GM21515 (cell line): ENCODE results near the gene SYT1.

Source experiments
- ATAC-seq: cut with Tn5 transposase; IDR thresholded peaks from one replicate; pipeline ENCODE4 v1.9.1; 2021; ENCODE audit not compliant: unreplicated experiment

Gene SYT1

DNA sequence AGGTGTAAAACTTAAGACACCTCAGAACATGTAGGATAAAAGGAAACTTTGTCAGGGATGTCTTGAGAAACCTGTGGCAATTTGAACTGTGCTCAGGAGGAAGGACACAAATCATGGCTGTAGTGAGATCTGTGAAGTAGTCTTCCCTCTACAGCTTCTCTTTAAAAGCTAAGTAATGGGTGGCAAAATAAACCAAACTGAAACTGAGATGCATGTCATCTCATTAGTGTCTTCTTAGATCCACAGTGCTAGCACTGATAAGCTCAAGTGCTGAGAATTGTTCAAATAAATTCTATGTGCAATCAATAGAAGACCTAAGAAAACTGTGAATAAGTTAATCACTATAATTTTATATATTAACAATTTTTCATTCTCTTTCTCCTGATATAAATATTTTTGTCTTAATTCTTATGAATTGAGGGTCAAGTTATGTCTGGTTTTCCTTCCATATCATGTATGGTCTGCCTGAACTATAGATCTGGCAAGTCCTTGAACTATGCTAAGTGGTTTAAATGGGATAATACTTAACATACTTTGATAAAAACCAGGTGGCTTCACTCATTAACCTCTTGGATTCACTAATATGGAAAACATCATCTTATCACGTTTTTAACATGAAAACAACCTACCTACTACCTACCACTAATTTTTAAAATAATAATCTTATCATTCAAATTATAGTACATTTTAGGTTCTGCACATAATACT, 27.2 kb downstream of the SYT1 start:
- ATAC-seq, result no peak

DNA sequence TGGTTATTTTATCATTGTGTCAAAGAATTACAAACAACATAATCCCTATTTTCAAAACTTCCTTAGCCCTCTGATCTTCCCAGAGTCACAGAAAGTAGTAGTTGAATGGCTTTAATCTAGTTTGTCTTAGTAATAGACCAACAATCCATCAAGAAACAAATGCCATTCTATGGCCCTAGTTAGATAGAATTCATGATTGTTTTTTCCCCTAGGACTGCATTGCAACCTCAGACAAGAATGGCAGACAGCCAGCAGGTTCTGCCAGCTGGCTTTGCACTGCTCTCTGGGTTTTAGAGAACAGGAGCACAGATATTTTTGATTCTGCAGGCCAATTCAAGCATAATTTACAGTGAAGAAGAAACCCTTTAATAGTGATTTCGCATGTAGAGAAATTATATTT, 33.8 kb downstream of the SYT1 start:
- no peak for ATAC-seq

DNA sequence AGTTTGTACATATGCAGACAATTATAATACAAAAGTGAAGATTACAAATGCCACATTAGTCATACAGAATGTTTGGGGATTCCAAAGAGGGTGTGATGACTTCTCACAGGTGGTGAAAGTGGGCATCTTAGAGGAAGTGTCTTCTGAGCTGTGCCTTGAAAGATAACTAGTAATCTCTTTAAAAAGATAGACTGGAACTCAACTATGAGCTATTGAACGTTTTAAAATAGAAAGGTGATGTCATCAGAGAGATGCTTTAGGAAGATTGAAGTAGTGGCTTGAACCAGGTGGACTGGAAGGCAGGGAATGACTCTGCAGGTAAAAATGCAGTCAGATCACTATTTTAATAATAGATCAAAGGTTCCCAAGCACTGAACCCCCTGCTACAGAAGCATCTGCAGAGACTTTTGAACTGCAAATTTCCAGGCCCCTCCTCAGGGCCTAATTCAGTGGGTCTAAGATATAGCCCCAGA, 50.3 kb downstream of the SYT1 start:
- no peak for ATAC-seq

DNA sequence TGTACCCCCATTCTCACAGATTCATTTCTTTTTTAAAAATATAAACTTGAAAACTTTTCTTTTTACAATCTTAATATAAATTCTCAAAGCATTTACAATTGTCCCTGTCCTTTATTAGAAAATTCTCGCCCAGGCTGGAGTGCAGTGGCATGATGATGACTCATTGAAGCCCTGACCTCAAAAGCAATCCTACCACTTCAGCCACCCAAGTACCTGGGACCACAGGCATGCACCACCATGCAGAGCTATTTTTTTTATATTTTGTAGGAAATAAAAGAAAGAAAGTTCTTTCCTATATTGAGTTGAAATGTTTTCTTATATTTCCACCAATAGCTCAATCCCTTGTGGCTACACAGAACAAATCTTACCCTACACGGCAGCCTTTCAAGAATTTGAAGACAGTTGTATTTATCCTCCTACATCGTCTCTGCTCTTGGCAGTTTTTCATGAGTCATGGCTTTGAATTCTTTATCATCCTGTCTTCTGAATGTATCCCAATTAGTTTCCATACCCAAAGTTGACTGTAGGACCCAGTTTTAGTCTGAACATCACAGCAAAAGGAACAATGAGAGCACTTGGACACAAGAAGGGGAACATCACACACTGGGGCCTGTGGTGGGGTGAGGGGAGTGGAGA, 52.4 kb downstream of the SYT1 start:
- no peak for ATAC-seq

DNA sequence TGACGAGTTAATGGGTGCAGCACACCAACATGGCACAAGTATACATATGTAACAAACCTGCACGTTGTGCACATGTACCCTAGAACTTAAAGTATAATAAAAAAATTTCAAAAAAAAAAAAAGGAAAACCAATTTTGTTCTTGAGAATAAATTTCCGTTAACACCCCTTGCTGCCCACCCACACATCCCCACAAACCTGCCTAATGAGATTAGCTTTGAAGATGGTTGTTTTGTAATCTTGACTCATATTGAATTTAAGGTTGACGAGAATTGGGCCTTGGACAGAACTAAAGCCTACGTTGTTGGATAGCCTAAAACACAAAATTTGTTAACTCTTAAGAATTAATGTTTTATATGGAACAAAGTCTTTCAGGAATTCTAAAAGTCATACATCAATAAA, 52.9 kb downstream of the SYT1 start:
- no peak for ATAC-seq

DNA sequence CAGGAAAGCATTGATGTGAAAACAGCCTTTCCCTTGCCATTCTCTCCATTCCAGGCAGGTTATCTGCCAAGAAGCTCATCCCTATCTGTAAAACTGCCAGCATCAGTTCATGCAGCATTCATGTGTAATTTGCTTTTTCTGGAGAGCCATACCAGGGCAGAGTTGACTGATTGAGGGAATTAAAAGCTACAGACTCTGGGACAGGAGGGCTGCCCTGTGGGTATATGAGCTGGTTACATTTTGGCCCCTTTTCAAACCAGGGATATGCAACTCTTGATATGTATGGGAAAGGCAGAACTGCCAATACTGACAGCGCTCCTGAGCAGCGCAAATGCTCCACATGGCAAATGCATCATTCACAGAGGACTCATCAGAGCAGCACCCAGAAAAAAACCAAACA, 53.7 kb downstream of the SYT1 start:
- no peak for ATAC-seq

DNA sequence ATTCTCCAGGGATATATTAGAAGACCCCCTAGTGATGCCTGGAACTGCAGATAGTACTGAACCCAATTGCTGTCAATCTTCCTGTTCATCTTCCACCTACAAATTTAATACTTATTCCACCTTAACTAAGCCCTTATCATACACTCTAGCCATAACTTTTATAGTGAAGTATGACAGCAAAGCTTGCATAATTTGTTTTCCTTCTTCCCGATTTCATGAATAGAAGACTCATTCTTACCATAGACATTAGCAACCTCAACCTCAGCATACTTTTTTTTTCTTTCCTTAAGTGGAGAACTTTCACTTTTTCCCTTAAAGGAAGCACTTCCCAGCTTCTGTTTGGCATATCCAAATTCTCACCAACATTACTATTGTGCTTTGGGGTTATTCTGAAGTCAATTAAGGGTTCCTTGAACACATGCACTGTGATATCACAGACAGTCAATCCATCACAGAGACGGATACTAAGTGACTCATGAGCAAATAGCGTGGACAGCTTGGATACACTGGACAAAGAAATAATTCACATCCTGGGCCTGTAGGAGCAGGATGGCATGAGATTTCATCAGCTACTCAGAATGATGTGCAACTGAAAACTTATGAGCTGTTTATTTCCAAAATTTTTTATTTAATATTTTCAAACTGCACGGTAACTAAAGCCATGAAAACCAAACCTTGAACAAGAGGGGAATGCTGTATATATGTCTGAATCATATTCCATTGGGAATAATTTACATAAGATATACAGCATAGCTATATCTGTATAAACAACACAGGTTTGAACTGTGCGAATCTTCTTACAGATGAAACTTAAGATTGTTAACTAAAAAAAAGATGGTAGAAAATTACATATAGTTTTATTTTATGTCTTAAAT, 63.9 kb downstream of the SYT1 start:
- ATAC-seq, result no peak

DNA sequence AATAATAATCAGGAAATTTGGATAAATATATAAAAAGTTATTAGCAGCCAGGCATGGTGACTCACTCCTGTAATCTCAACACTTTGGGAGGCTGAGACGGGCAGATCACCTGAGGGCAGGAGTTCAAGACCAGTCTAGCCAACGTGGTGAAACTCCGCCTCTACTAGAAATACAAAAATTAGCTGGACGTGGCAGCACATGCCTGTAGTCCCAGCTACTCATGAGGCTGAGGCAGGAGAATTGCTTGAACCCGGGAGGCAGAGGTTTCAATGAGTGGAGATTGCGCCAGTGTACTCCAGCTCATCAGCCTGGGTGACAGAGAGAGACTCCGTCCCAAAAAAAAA, 64.5 kb downstream of the SYT1 start:
- no peak for ATAC-seq

DNA sequence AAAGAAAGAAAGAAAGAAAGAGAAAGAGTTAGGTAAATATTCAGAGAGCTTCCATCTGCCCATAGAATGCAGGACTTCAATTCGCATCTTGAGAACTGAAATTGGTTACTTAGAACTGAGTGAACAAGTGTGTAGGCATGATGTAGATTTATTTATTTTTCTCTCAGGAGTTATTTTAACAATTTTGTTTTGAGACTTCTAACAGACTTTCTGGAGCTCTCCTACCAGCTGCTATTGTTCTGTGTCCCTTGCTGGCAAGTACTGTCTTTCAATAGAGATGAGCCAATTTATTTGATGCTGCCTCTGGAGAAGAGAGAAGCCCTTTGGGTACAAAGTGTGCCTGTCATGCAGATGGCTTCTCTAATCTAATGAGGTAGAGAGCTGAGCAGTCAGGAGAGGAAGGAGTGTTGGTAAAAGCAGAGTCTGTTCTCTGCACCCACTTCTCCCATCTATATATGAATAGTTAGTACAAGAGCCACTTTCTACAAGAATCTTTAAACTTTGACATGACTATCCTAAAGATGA, 67.0 kb downstream of the SYT1 start:
- no peak for ATAC-seq

DNA sequence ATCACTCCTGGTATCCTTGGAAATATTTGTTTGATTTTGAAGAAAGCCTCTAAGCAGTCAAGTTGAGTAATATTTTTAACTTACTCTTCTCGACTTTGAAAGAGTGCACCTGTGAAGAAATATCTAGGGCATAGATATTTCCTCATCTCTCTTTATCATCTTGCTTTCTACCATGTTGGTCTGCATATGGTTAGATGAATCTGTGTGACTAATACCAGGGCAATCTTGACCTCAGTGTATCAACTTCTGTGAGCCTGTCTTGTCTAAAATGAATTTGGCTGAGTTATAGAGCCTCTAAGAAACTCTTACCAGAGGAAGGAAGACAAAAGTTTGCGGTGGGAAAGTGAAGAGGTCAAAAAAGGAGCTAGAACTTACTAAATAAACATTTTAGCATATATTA, 68.4 kb downstream of the SYT1 start:
- ATAC-seq, result no peak

DNA sequence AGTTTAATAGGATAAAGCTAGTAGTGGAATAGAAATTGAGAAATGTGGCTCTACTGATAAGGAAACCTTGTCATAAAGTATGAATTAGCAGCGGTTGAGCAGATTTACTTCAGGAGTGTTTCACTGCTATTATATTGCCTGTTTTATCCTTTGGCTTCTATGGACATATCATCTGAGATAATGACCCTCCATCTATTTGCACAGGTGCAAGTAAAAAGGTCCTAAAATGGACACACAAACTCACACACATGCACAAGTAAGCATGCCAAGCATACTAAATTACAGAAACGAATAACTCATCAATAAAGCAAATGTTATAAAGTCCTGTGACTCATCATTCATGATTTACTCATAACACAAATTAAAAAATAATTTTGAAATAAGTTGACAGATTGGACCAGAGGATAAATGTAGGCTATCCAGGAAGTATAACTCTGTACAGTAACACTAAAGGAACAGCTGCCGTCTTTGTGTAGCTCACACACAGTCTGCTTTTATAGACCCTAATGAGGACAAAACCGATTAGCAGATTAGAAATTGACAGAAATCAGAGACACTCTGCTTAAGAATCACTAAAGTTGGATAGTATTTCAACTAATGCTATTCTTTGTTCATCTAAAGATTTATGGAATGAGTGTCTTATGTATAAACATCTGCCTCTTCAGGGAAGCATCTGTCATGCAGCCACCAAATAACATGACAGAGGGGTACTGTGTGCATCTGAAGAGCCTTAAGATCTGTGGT, 73.9 kb downstream of the SYT1 start:
- no peak for ATAC-seq

DNA sequence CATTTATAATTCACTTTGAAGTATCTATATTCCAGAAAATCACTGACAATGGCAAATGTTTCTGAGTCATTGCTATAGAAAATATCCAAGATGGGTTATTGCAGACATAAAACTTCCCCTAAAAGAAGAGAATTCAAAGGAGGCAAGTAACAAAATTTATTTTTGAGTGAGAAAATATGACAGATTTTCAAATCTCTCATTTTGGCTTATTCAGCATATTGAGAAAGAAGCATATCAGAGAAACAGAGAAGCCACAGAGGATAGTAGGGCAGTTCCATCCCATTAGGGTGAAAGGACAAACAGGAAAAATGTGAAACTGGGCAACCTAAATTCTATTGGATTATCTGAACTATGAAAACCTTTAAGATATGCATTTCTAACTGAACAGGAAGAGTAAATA, 85.0 kb downstream of the SYT1 start:
- ATAC-seq, result no peak

DNA sequence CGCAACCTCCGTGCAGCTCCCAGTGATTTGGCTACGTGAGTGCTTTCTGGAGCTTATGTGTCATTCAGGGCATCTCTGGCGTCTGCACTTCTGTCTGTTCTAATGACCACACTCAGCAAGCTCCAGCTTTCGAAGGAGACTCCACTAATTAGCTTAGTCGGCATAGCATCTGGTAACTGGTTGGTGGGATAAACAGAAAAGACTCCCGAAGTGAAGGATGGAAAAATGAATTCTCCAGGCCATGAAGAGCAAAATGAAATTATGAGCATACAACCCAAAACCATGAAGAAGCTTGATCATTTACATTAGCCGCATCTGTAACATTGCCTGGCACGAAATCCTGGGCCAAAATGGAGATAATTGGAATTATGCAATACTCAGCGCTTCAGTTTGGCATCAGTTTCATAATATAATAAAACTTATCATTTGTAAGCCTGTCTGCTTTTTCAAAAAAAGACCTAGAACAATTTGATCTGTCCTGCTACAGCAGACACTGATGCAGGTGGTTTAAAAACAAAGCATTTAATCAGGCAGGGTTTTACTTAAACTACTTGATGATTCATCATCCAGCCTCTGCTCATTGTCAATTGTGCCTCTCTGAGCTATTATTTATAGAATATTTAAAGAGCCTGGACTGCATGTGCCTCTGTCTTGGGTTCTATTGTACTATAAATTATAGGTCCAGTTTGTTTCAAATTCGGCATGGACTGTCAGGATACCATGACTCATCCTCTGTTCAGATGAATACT, 87.4 kb downstream of the SYT1 start:
- ATAC-seq, result no peak

DNA sequence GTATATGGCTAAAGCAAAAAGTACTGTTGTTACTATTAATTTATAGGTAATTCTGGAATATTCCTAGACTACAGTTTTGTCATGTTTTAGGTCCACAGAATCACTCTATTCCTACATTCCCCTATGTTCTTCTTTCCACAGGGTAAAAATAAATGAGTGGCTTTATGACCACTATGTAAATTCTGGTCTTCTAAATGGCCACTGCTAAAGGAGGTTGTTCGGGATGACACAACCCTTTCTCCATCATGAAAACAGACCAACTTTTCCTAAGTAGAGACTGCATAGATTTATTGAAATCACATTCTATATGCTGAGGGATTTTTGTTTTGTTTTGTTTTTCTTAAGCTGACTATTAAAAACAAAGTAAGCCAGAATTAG, 88.0 kb downstream of the SYT1 start:
- no peak for ATAC-seq

DNA sequence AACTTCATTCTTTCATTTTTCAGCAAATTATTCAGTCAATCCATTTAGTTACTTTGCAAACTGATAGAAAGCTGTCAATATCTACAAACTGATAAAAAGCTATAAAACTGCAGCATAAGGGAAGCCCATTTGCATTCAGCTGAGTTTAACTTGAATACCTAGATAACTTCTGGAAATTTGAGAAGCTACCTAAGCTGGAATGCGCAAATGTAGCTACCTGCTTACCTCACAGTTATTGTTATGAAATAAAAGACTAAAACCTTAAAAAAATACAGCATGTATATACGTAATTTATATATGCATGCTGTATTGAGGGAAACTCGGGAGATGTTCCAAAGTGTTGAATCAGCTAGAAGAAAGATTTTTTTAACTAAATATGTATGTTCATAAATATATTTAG, 94.4 kb downstream of the SYT1 start:
- no peak for ATAC-seq

DNA sequence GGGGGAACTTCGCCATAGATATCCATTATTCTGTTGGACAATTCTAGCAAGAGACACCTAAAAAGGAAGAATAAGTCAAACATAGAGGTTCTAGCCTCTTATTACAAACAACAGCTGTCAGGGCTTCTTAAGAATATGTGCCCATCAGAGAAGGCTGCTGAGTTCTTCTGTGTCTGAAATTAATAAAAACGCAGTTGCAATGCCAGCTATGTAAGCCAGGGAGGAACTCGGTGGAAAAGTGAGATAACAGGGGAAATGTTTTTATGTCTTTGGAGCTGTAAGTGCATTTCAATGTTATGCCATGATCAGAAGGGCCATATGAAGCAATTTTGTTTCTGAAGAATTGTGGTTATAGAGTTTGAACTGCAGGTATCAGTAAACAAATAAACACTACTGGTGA, 95.0 kb downstream of the SYT1 start:
- ATAC-seq, result no peak

DNA sequence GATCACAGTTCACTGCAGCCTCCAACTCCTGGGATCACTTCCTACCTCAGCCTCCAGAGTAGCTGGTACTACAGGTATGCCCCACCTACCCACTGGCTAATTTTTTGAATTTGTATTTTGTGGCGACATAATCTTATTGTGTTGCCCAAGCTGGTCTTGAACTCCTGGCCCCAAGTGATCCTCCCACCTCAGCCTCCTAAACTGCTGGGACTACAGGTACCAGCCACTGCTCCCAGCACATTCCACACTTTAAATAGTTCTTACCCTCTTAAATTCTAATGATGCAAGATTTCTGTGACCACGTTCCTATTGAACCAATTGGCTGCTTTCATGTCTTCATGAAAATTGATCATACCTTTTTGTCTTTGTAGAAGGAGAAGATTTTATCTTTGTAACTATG, 96.6 kb downstream of the SYT1 start:
- no peak for ATAC-seq

DNA sequence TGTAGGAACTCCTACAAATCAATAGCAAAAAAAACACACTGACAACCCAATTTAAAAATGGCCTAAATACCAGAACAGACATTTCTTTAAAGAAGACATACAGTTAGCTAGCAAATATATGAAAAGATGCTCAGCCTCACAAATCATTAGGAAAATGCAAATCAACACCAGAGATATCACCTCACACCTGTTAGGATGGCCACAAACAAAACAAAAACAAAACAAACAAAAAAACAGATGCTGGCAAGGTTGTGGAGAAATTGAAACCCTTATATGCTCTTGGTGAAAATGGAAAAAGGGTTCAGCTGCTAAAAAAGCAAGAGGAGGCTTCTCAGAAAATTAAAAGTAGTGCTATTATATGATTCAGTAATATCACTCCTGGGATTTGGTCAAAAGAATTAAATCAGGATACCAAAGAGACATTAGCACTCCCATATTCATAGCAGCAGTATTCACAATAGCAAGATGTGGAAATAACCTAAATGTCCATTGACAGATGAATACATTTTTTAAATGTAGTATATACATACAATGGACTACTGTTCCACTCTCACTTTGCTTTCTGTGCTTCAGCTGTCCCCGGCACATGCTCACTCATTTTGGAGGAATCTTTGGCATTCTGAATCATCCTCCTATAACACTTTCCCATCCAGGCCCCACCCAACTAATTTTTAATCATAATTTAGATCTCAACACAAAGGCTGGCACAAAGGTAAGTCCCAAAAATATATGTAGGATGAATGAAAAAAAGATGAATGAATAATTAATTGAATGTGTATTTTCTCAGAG, 99.1 kb downstream of the SYT1 start:
- ATAC-seq, result no peak

DNA sequence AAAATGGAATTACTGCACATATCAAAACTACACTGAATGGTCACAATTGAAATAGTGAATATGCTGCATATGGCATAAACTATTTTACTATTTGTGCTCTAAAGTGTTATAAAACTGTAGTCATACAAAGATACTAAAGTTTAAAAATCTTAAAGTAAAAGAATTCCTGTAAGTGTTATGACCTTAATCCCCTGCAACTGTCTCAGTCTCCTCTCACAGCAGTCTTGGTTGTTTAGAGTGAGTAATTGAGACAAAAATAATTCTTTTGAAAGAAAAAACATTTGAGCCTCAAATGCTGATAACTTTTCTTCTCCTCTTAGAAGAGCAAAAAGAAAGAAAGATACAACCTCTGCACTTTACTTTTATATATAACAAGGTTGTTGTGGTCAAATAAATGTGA, 99.9 kb downstream of the SYT1 start:
- no peak for ATAC-seq

DNA sequence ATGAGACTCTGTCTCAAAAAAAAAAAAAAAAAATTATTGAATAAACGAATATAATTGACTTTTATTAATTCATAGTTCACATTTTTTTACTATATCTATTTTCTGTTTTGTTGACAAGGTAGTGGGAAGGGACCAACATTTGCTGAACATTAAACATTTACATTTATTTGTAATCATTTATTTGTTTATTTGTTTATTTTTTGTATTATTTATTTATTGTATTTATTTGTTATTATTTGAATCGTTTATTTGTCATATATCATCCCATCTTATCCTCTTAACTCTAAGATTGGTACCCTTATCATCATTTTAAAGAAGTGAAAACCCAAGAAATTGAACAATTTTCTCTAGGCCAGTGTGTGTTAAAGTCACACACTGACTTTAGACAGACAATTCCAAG, 101.5 kb downstream of the SYT1 start:
- no peak for ATAC-seq
